GM10248 (cell line): Measurements from ENCODE around the gene MET.

Source experiments
- CTCF ChIA-PET: fragments of 300-600 bp; sonication (Branson Sonifier 250); formaldehyde crosslinking; extraction: SDS; loops from one replicate; lab custom pipeline; 2021; ENCODE audit warnings: antibody characterized with exemption; lab: Yijun Ruan, JAX
- POLR2A ChIA-PET: fragments of 350-650 bp; sonication (Branson Sonifier 250); formaldehyde crosslinking; extraction: SDS; loops from one replicate; lab custom pipeline; 2020; ENCODE audit warnings: antibody characterized with exemption; lab: Yijun Ruan, JAX
- DNase-seq: peaks from one replicate; pipeline ENCODE4 v3.0.0; 2012; ENCODE audit errors: extremely low spot score
- CTCF ChIP-seq: IDR thresholded peaks from 2 replicates; pipeline ENCODE4 v1.5.1; 2012; ENCODE audit warnings: mild to moderate bottlenecking, low read depth; ENCODE audit errors: extremely low read depth, missing control alignments, control extremely low read depth

Gene MET

GRCh38 chr7:116796471-116796870 is 124.5 kb downstream of the MET start:
- CTCF ChIA-PET: no interaction called here
- no peak for DNase-seq
- TF ChIP-seq CTCF: no peak
- POLR2A ChIA-PET: no interaction called here

- POLR2A ChIA-PET: no interaction called here
- CTCF ChIA-PET: interaction anchor here (0.8 to 1.1 kb wide), 2 partner anchors 11 to 14 kb away, joined by 3 to 6 read pairs; no protein-coding TSS in a partner anchor
- TF ChIP-seq CTCF: no peak
- no peak for DNase-seq
Observed at GRCh38 chr7:116797612-116798011, 125.6 kb downstream of the MET start.

DNA sequence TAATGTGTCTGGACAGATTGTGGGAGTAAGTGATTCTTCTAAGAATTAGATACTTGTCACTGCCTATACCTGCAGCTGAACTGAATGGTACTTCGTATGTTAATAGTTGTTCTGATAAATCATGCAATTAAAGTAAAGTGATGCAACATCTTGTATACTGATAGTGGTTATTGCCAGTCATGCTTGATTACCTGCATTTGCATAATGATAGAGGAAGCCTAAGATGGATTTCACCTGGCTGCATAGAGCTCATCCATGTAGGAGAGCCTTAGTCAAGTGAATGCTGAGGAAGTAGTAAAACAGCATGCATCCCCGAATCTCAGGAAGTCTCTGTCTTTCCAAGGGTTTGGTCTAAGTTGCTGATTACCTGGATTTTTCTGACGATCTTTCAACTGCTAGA is 126.2 kb downstream of the MET start:
- no peak for TF ChIP-seq CTCF
- no peak for DNase-seq
- CTCF ChIA-PET: interaction anchor here (0.8 to 1.1 kb wide), 2 partner anchors 11 to 13 kb away, joined by 3 to 6 read pairs; no protein-coding TSS in a partner anchor
- POLR2A ChIA-PET: no interaction called here

DNA sequence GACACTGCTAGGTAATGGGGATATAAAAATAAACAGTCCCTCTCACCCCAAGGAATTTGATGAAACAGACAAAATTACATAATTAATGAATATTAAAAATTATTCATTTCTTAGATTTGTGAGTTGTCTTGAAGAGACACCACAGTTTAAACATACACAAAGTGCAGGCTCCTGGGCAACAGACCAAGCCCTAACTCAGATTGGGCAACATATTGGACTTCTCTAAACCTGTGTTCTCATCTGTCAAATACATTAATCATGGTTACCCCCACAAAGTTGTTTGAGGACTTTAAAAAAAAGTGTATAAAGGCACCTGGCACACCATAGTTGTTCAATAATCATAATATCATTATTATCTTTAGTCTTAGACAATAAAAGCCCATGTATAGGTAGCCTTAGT is 127.9 kb downstream of the MET start:
- ChIA-PET POLR2A (no interaction called here), CTCF (no interaction called here)
- DNase-seq: no peak
- TF ChIP-seq CTCF: no peak

DNA sequence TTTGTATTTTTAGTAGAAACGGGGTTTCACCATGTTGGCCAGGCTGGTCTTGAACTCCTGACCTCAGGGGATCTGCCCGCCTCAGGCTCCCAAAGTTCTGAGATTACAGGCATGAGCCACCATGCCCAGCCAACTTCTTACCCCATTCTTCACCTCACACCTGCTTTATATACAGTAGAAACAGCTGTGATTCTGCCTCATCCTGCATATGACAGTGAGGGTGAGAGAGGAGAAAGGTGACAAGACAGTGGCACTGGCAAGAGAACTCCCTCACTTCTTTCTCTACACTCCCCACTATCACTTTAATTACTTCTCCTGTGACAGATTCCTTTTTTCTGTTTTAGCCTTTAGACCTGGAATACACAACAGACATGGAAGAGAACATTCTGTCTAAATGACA is 128.6 kb downstream of the MET start:
- TF ChIP-seq CTCF: no peak
- no peak for DNase-seq
- ChIA-PET POLR2A (no interaction called here), CTCF (interaction anchor here (1.5 kb wide), 1 partner anchor 209 kb away, joined by 3 read pairs; no protein-coding TSS in a partner anchor)

DNA sequence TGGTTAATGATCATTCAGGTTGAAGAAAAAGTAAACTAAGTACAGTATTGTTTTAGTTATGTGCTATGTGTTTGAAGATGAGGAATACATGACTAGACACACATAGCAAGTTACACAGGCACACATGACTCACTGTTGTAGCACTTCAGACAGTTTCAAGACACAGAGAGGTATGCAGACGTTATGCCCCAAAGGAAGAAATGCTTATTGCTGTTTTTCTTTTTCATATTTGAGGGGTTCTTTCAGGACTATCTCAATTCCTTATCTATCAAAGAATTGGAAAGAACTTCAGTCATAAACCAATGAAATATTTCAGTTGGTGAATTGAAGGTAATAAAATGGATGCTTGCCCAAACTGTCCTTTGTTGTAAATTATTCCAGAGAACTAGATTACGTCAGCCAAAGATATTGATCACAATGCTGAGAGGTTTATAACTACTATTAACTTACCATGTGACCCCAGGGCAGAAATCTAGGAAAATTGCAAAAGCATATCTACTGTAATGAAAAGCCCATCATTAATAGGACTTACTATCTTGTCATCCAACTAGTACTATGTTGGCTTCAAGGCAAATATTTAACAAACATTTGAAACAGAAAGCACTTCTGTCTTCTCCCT is 129.2 kb downstream of the MET start:
- ChIA-PET POLR2A (no interaction called here), CTCF (interaction anchor here (1.0 to 1.5 kb wide), 2 partner anchors 9 to 210 kb away, joined by 3 read pairs; no protein-coding TSS in a partner anchor)
- no peak for TF ChIP-seq CTCF
- DNase-seq: no peak
